GM23338 (cell line): ENCODE results near the gene BDP1. TPM values are rescaled to one million over a fixed set of nuclear protein-coding genes. Genes with fewer than 3 reads are reported as not detected.
A peak's percentile ranks its signal among the peaks of the same experiment; 100 is the strongest.
"Not testable (repeated sequence)": the region's sequence is repeated elsewhere in the genome, so short reads cannot be mapped to it uniquely, and the experiment has no call there.

Experiments
- ATAC-seq: fragments of 200-7000 bp; cut with Tn5 transposase; 3 replicates; pipeline ENCODE4 v1.9.1; 2020
- DNase-seq: peaks from one replicate; pipeline ENCODE4 v3.0.0-alpha.2; 2015; ENCODE audit warnings: low spot score
- H2AFZ ChIP-seq: fragments of 200-600 bp; sonication (generic); 2 replicates; pipeline ENCODE4 v1.8.0; 2016; ENCODE audit warnings: antibody characterized with exemption, mild to moderate bottlenecking, moderate library complexity
- H3F3A ChIP-seq: fragments of 200-600 bp; sonication (generic); replicated peaks from 2 replicates; pipeline ENCODE4 v1.8.0; 2017; ENCODE audit warnings: antibody characterized with exemption, mixed run types, low read depth
- H3K27ac ChIP-seq: fragments of 200-600 bp; sonication (generic); 2 replicates; pipeline ENCODE4 v1.6.1; 2016; ENCODE audit warnings: low read depth
- H3K27me3 ChIP-seq: fragments of 200-600 bp; sonication (generic); 2 replicates; pipeline ENCODE4 v1.8.0; 2016; ENCODE audit warnings: mild to moderate bottlenecking, mixed run types, moderate library complexity; ENCODE audit not compliant: insufficient read depth
- H3K36me3 ChIP-seq: fragments of 200-600 bp; sonication (generic); 2 replicates; pipeline ENCODE4 v1.8.0; 2016; ENCODE audit warnings: mild to moderate bottlenecking; ENCODE audit not compliant: insufficient read depth
- H3K4me1 ChIP-seq: fragments of 200-600 bp; sonication (generic); 2 replicates; pipeline ENCODE4 v1.8.0; 2016; ENCODE audit warnings: mild to moderate bottlenecking, moderate library complexity; ENCODE audit not compliant: insufficient read depth
- H3K4me2 ChIP-seq: fragments of 200-600 bp; sonication (generic); 2 replicates; pipeline ENCODE4 v1.7.1; 2017; ENCODE audit warnings: mixed run types
- H3K4me3 ChIP-seq: fragments of 200-600 bp; sonication (generic); 2 replicates; pipeline ENCODE4 v1.6.1; 2016; ENCODE audit warnings: mixed run types
- H3K79me2 ChIP-seq: fragments of 200-600 bp; sonication (generic); replicated peaks from 2 replicates; pipeline ENCODE4 v1.8.0; 2017; ENCODE audit warnings: mild to moderate bottlenecking; ENCODE audit not compliant: insufficient read depth
- H3K9me2 ChIP-seq: fragments of 200-600 bp; sonication (generic); 2 replicates; pipeline ENCODE4 v1.8.0; 2017; ENCODE audit not compliant: insufficient read depth
- H4K20me1 ChIP-seq: fragments of 200-600 bp; sonication (generic); replicated peaks from 2 replicates; pipeline ENCODE4 v1.8.0; 2017; ENCODE audit warnings: mild to moderate bottlenecking; ENCODE audit not compliant: insufficient read depth
- H3K27ac Mint-ChIP-seq: 2 replicates; pipeline ENCODE4 v1.8.0; 2020; ENCODE audit warnings: inconsistent platforms, mild to moderate bottlenecking, moderate library complexity, mixed read lengths
- H3K27me3 Mint-ChIP-seq: 3 replicates; pipeline ENCODE4 v1.8.0; 2022; ENCODE audit warnings: low read depth, mild to moderate bottlenecking, moderate library complexity, mixed read lengths, inconsistent platforms; ENCODE audit not compliant: insufficient read depth, poor library complexity
- H3K36me3 Mint-ChIP-seq: 3 replicates; pipeline ENCODE4 v1.8.0; 2021; ENCODE audit warnings: low read depth, mild to moderate bottlenecking, inconsistent platforms, moderate library complexity, mixed read lengths
- H3K4me1 Mint-ChIP-seq: 3 replicates; pipeline ENCODE4 v1.8.0; 2020; ENCODE audit warnings: mild to moderate bottlenecking, inconsistent platforms, mixed read lengths
- H3K4me3 Mint-ChIP-seq: 3 replicates; pipeline ENCODE4 v1.8.0; 2021; ENCODE audit warnings: moderate library complexity, mild to moderate bottlenecking, inconsistent platforms, mixed read lengths
- H3K9me3 Mint-ChIP-seq: 3 replicates; pipeline ENCODE4 v1.8.0; 2020; ENCODE audit warnings: moderate library complexity, mild to moderate bottlenecking, inconsistent platforms, mixed read lengths
- CREB1 ChIP-seq: fragments of 250-450 bp; sonication (Bioruptor Pico); IDR thresholded peaks from 2 replicates; pipeline ENCODE4 v1.5.0; 2020; ENCODE audit warnings: low read depth, mild to moderate bottlenecking, moderate library complexity
- CTCF ChIP-seq, 2 experiments: fragments of 200-600 bp in 1 of 2; sonication (generic) in 1 of 2; conservative IDR thresholded peaks; 2 replicates each; pipeline versions ENCODE4 v1.5.1 to v1.6.1; 2016 to 2017; ENCODE audit warnings: antibody characterized with exemption in 2 of 2, low read depth in 2 of 2, mild to moderate bottlenecking in 2 of 2, moderate library complexity in 1 of 2
- EZH2phosphoT487 ChIP-seq: fragments of 200-600 bp; sonication (generic); IDR thresholded peaks from one replicate; pipeline ENCODE4 v1.8.1; 2018; ENCODE audit warnings: antibody characterized with exemption; ENCODE audit not compliant: unreplicated experiment
- NANOG ChIP-seq: IDR thresholded peaks from 2 replicates; pipeline ENCODE4 v1.6.1; 2016; ENCODE audit warnings: antibody characterized with exemption, borderline replicate concordance
- STAT1 ChIP-seq: IDR thresholded peaks from one replicate; pipeline ENCODE4 v1.6.1; 2016; ENCODE audit warnings: antibody characterized with exemption; ENCODE audit not compliant: unreplicated experiment
- ZNF462 ChIP-seq: fragments of 250-450 bp; sonication (Bioruptor Pico); IDR thresholded peaks from 2 replicates; pipeline ENCODE4 v1.5.0; 2020; ENCODE audit warnings: mild to moderate bottlenecking, moderate library complexity
- polyA plus RNA-seq: library from polyadenylated mRNA; unstranded; fragments of >200 nt; fragmentation: Nextera tagmentation; extraction: Ambion mirVana; gene quantifications from 2 replicates; pipeline ENCODE4 v1.2.1, GENCODE V29; 2016
- total RNA-seq: library from RNA; depleted of rRNA; stranded (reverse); fragments of >200 nt; shearing (Covaris generic); gene quantifications from 2 replicates; pipeline ENCODE4 v1.2.3, GENCODE V29; 2014

BDP1 gene
- total and polyA plus RNA-seq, 2 experiments from 2014 or later, result 41.8 to 54.4 TPM

GRCh38 chr5:71600783-71601182 is 145.3 kb downstream of the BDP1 start (continued):
- TF ChIP-seq ZNF462 (CRISPR knock-in tag) (no peak), NANOG (no peak)

- Histone ChIP-seq H3K4me1 (no peaks in the 10 kb centered on the region), H3K36me3 (peaks cover 30% of the 10 kb centered on the region), H2AFZ (no peak overlapping the region), H3K4me3 (no peak overlapping the region), H3F3A (0 out of 2 replicates have a peak, but pooled peaks cover 3% of the 10 kb centered on the region), H3K27ac (no peak overlapping the region), H3K79me2 (peaks cover 8% of the 10 kb centered on the region; the same call in 1 of the 2 replicates), H3K27me3 (no peaks in the 10 kb centered on the region), H4K20me1 (peaks cover 11% of the 10 kb centered on the region; the same call in 1 of the 2 replicates), H3K4me2 (no peak overlapping the region), H3K9me2 (no peaks in the 10 kb centered on the region)
- ATAC-seq (peak; percentile 100), DNase-seq (peak; percentile 86)
- TF ChIP-seq STAT1 (no peak), CTCF (conservative IDR thresholded peaks at IDR 0.05; ENCODE audit: low read depth in 2 of 2) (peak; percentile 72 to 80), CREB1 (CRISPR knock-in tag) (no peak), EZH2phosphoT487 (peak; percentile 45)
- H3K4me3 Mint-ChIP-seq, result no peak overlapping the region
- H3K36me3 Mint-ChIP-seq, result peaks cover 77% of the 10 kb centered on the region
- H3K4me1 Mint-ChIP-seq, result no peaks in the 10 kb centered on the region
- peaks cover 5% of the 10 kb centered on the region for H3K27me3 Mint-ChIP-seq
- no peak overlapping the region for H3K27ac Mint-ChIP-seq
- H3K9me3 Mint-ChIP-seq, result 0 out of 3 replicates have a peak, but pooled peaks cover 4% of the 10 kb centered on the region
These were observed 146.0 kb downstream of the BDP1 start for GRCh38 chr5:71601222-71602026.

- Mint-ChIP-seq H3K9me3 (peaks cover 22% of the 10 kb centered on the region), H3K36me3 (peaks cover 60% of the 10 kb centered on the region)
- not testable (repeated sequence) for H3K9me2 ChIP-seq, H3K27ac ChIP-seq, H3K79me2 ChIP-seq, H3K4me1 Mint-ChIP-seq, ATAC-seq, H3K27me3 Mint-ChIP-seq, H3K27me3 ChIP-seq, H3K4me3 Mint-ChIP-seq, H3K4me1 ChIP-seq, H2AFZ ChIP-seq, H3F3A ChIP-seq, DNase-seq, H3K27ac Mint-ChIP-seq, H3K4me3 ChIP-seq, H4K20me1 ChIP-seq, H3K4me2 ChIP-seq
- peaks cover 15% of the 10 kb centered on the region for H3K36me3 ChIP-seq
These were observed 154.5 kb downstream of the BDP1 start for GRCh38 chr5:71609916-71610315.
